ENCODE measurements around the gene HSF2BP. TPM values are rescaled to one million over a fixed set of nuclear protein-coding genes. Genes with fewer than 3 reads are reported as not detected.

HSF2BP gene
- total RNA-seq, 1 experiment from 2014 or later, result 1.5 TPM

GRCh38 chr21:43619344-43619743 lies 39.9 kb downstream of the HSF2BP start:
- Histone ChIP-seq H3K9ac (ENCODE audit: extremely low read depth, insufficient read length, low read length) (no peak overlapping the region), H2BK15ac (ENCODE audit: low read depth, low read length) (no peak overlapping the region), H3K4me1 (ENCODE audit: insufficient read depth, low read length) (no peaks in the 10 kb centered on the region), H3T11ph (ENCODE audit: low read length) (no peak overlapping the region), H3K23me2 (ENCODE audit: insufficient read length, low read depth, low read length, poor library complexity, severe bottlenecking) (no peaks in the 10 kb centered on the region), H3K79me2 (ENCODE audit: insufficient read depth, low read length) (no peaks in the 10 kb centered on the region), H2AK5ac (ENCODE audit: insufficient read length, low read length) (no peak overlapping the region), H4K91ac (ENCODE audit: insufficient read length, low read depth, low read length) (no peak overlapping the region), H2BK5ac (ENCODE audit: insufficient read length, low read length) (no peak overlapping the region), H4K5ac (ENCODE audit: insufficient read length, low read depth, low read length) (no peak overlapping the region), H4K20me1 (ENCODE audit: control insufficient read depth, insufficient read depth, insufficient read length) (no peaks in the 10 kb centered on the region), H3K4me2 (ENCODE audit: insufficient read depth, insufficient read length, low read length) (no peak overlapping the region), H3K56ac (ENCODE audit: insufficient read length, low read depth, low read length) (no peak overlapping the region), H2BK12ac (ENCODE audit: insufficient read length, low read depth, low read length) (no peak overlapping the region), H3K18ac (ENCODE audit: insufficient read length, low read depth, low read length) (no peak overlapping the region), H3K27ac (ENCODE audit: insufficient read length, low read depth, low read length) (no peak overlapping the region), H2BK120ac (ENCODE audit: low read depth, low read length, poor library complexity, severe bottlenecking) (no peak overlapping the region), H2AFZ (ENCODE audit: low read length) (no peak overlapping the region), H3K23ac (ENCODE audit: insufficient read length, low read depth, low read length) (no peak overlapping the region), H3K79me1 (ENCODE audit: insufficient read depth, low read depth, low read length, poor library complexity, severe bottlenecking) (no peaks in the 10 kb centered on the region), H3K14ac (ENCODE audit: insufficient read depth, low read length) (no peak overlapping the region), H3K4ac (ENCODE audit: low read depth, low read length) (no peak overlapping the region), H2BK20ac (ENCODE audit: low read depth, low read length, poor library complexity, severe bottlenecking) (no peak overlapping the region), H4K8ac (replicated peaks; ENCODE audit: insufficient read length, low read depth, low read length) (no peak overlapping the region), H3K27me3 (ENCODE audit: insufficient read depth, low read length) (no peaks in the 10 kb centered on the region), H3K9me3 (ENCODE audit: control insufficient read depth, low read depth, low read length) (no peaks in the 10 kb centered on the region)
- Mint-ChIP-seq H3K9me3 (peaks cover 15 to 16% of the 10 kb centered on the region in 2 experiments), H3K27me3 (ENCODE audit: low read depth) (no peaks in the 10 kb centered on the region), H3K4me1 (no peaks in the 10 kb centered on the region), H3K4me3 (no peak overlapping the region), H3K36me3 (ENCODE audit: insufficient read depth in 1 of 3, low read depth in 3 of 3) (peaks cover 6 to 9% (median 9%) of the 10 kb centered on the region in 3 experiments; a peak in 6 of 7 replicates), H3K27ac (no peak overlapping the region)
- no peak for DNase-seq
- TF ChIP-seq CTCF (conservative IDR thresholded peaks at IDR 0.05), result no peak
- WGBS (ENCODE audit: extremely low coverage, insufficient read length, low lambda C conversion rate), result no CpG with 5 or more reads among the region's 4 CpGs
